Sigmoid colon (tissue), 4 donors: Measurements from ENCODE around the gene CRLF2.

Experiments used
- EP300 ChIP-seq, 4 donors: sonication (generic); formaldehyde crosslinking; IDR thresholded peaks; one replicate each; pipeline ENCODE4 v1.6.1; 2017; ENCODE audit warnings: antibody characterized with exemption in 4 of 4
- POLR2A ChIP-seq, 2 donors: fragments of 450-650 bp; IDR thresholded peaks; one replicate each; pipeline ENCODE4 v1.6.1; 2016; ENCODE audit warnings: antibody characterized with exemption in 2 of 2, mild to moderate bottlenecking in 2 of 2, moderate library complexity in 2 of 2
- POLR2AphosphoS5 ChIP-seq, 4 donors: sonication (generic); formaldehyde crosslinking; IDR thresholded peaks; one replicate each; pipeline ENCODE4 v1.6.1; 2017; ENCODE audit warnings: antibody characterized with exemption in 4 of 4
- TF ChIP-seq, protein P1 (sequence below), 4 experiments: fragments of 450-650 bp in 3 of 4; fragments of 200-600 bp in 1 of 4; IDR thresholded peaks; one replicate each; pipeline ENCODE4 v1.5.1; 2016 to 2019; ENCODE audit warnings: antibody characterized with exemption in 4 of 4, mild to moderate bottlenecking in 3 of 4, moderate library complexity in 2 of 4

DNA sequence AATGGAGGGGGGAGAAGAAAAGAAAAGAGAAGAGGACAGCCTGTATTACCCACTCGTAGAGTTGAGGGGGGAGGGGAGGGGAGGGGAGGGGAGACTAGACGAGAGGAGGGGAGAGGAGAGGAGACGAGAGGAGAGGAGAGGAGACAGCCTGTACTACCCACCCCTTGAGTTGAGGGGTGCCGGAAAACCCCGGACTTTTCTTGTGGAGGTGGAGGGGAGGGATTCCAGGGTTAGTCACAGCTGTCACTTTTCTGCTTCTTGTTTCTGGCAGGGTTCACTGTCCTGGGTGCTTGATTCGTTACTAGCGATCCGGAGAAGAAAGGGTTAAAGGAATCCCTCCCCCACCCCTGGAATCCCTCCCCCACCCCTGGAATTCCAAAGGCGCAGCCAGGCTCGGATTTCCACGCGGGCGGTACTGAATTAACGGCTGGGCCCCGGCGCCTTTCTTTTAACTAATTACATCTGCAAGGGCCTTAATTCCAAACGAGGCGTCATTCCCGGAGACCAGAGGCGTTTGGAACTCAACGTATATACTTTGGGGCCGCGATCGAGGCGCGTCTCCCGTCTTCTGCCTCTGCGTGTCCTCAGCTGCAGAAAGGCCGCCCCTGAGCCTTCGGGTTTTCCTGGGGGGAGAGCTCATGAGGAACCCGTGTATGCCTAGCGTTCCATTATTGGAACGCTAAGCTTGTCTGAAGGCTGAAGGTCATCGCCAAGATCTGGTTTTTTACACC, 36.0 kb upstream of the CRLF2 start:
- TF ChIP-seq POLR2A (IDR thresholded peaks at IDR 0.05) (no peak), EP300 (IDR thresholded peaks at IDR 0.05) (no peak), POLR2AphosphoS5 (IDR thresholded peaks at IDR 0.05) (no peak)
- TF ChIP-seq, protein P1, sequence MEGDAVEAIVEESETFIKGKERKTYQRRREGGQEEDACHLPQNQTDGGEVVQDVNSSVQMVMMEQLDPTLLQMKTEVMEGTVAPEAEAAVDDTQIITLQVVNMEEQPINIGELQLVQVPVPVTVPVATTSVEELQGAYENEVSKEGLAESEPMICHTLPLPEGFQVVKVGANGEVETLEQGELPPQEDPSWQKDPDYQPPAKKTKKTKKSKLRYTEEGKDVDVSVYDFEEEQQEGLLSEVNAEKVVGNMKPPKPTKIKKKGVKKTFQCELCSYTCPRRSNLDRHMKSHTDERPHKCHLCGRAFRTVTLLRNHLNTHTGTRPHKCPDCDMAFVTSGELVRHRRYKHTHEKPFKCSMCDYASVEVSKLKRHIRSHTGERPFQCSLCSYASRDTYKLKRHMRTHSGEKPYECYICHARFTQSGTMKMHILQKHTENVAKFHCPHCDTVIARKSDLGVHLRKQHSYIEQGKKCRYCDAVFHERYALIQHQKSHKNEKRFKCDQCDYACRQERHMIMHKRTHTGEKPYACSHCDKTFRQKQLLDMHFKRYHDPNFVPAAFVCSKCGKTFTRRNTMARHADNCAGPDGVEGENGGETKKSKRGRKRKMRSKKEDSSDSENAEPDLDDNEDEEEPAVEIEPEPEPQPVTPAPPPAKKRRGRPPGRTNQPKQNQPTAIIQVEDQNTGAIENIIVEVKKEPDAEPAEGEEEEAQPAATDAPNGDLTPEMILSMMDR (IDR thresholded peaks at IDR 0.05), result no peak
